Fibroblast of skin of left quadriceps (primary cell): ENCODE results near the gene DLGAP3.
A peak's percentile ranks its signal among the peaks of the same experiment; 100 is the strongest.

Source experiments
- DNase-seq, 2 experiments: peaks; one replicate each; pipeline ENCODE4 v3.0.0-alpha.2; 2013; ENCODE audit warnings: low read depth in 2 of 2

The DLGAP3 gene

GRCh38 chr1:34867415-34867814 is 62.0 kb downstream of the DLGAP3 start:
- no peak for DNase-seq

- no peak for DNase-seq
Observed at GRCh38 chr1:34866762-34867109, 62.7 kb downstream of the DLGAP3 start.

- peak; percentile 29 to 31 for DNase-seq
Observed at GRCh38 chr1:34865981-34866761, 63.3 kb downstream of the DLGAP3 start.

GRCh38 chr1:34865573-34865972 is 63.9 kb downstream of the DLGAP3 start:
- no peak for DNase-seq

- no peak for DNase-seq
Observed at GRCh38 chr1:34864759-34865158, 64.7 kb downstream of the DLGAP3 start.

- DNase-seq = no peak
Observed at GRCh38 chr1:34863501-34863900, 65.9 kb downstream of the DLGAP3 start.

- peak; percentile 77 to 79 for DNase-seq
Observed at GRCh38 chr1:34859446-34860200, 69.8 kb downstream of the DLGAP3 start, which contains the start of gene SMIM12. SMIM12 (minus strand) TSS chr1:34859749; CDS start chr1:34855977, 3,772 bp downstream.

DNA sequence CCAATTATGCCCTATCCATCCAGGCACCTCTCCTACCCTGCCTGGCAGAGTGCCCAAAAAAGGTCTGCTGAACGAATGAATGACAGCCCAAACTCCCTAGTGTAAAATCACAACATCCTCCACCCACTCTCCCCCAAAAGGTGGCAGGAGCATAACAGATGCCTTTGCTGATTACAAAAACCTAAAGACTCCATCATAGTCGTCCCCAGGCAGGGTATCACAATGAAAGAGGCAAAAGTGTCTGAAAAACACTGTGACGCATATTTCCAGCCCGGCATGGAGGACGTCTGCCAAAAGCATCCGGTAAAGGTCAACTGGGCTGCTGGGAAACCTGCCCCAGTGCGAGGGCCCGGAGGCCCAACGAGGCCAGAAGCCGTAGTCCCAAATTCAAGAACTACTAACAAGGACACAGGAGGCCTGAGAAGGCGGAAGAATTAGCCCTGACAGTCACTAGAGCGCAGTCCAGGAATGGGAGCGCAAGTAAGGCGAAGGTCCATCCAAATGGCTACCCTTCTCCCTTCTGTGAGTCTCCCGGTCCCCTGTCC is 70.5 kb downstream of the DLGAP3 start:
- DNase-seq = no peak

GRCh38 chr1:34856697-34857096 is 72.8 kb downstream of the DLGAP3 start:
- DNase-seq = no peak

DNA sequence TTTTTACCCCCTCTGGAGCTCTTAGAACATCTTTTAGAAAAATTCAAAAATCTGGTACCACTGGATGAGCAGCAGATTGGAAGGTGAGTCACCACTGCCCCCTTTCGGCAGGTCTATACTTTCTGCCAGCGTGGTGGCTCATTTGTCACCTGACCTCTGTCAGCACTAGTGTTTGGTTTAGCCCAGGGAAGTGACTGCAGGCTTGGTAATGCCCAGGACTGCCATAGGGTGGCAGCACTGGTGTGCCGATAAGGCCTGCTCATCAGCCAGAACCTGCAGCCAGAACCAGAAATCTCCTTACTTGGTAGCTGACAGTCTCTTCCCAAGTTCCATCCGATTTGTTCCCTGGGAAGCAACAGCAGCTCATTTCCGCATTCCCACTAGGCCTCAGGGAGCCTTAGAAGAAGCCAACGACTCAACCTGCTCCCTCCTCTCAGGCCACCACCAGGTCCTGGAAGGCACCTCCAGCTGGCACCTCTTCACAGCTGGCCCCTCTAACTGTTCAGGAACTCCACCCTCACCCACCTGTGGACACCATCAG is 76.7 kb downstream of the DLGAP3 start:
- DNase-seq = peak; percentile 71 to 80

GRCh38 chr1:34851431-34852105 is 77.9 kb downstream of the DLGAP3 start:
- no peak for DNase-seq

GRCh38 chr1:34850382-34850781 is 79.1 kb downstream of the DLGAP3 start:
- DNase-seq = no peak

DNA sequence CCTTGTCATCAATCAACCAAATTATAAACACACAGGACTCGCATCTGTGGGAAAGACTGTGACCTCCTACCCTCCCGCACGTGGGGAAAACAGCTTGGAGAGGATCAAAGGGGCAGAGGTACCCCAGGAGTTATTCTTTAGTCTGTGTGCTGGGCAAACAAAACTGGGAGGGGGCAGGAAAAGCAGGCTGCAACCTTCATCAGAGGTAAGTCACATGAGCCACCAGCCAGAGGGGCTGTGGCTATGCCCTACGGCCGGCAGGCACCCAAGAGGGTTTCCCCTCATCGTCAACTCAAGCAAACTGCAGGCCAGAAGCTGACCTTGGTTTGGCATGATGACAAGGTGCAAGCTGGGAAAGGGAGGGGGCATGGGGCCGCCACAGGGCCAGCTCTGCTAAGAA is 82.4 kb downstream of the DLGAP3 start:
- DNase-seq = no peak

GRCh38 chr1:34846265-34846664 is 83.2 kb downstream of the DLGAP3 start:
- no peak for DNase-seq

- no peak for DNase-seq
Observed at GRCh38 chr1:34845131-34845901, 84.1 kb downstream of the DLGAP3 start.

GRCh38 chr1:34844252-34844634 is 85.2 kb downstream of the DLGAP3 start:
- DNase-seq = no peak

- DNase-seq = no peak
Observed at GRCh38 chr1:34843392-34844251, 85.8 kb downstream of the DLGAP3 start.

GRCh38 chr1:34842952-34843371 is 86.5 kb downstream of the DLGAP3 start:
- no peak for DNase-seq

DNA sequence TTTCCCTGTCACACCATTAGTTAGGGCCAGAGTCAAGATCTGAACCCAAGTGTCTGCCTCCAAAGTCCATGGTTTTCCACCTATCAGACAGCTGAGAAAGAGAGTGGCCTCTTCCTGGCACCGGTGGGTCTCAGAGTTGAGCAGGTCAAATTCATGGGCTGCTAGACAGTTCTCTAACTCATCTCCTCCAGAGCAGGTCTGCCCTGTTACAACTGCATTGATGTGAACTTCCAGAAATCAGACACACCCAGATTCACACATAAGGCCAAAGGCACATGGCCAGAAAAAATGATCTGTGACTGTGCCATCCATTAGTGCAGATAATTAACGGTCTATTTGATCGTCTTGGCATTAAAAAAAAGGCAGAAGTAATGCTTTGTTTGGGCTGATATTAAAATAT is 87.4 kb downstream of the DLGAP3 start:
- DNase-seq = no peak

DNA sequence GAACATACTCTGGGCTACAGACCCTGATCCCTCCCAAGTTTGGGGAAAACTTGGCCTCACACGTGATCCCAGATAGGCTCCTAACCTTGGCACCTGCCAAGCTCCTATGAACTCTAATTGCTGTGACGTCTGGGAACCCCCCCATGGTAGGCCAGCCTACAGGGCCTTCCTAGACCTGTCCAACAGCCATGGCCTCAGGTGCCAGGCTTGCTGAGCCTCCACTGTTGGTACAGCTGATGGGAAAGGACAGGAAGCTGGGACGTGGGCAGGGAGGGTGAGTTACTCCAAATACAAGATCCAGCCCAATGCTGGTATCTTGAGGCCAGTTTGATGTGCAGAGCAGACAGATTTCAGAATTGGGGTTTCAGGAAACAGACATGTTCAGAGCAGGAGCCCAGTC is 89.0 kb downstream of the DLGAP3 start:
- DNase-seq = no peak
